ENCODE results near the gene CD302.
A peak's percentile ranks its signal among the peaks of the same experiment; 100 is the strongest.
"Not testable (repeated sequence)": the region's sequence is repeated elsewhere in the genome, so short reads cannot be mapped to it uniquely, and the experiment has no call there.

The CD302 gene, protein sequence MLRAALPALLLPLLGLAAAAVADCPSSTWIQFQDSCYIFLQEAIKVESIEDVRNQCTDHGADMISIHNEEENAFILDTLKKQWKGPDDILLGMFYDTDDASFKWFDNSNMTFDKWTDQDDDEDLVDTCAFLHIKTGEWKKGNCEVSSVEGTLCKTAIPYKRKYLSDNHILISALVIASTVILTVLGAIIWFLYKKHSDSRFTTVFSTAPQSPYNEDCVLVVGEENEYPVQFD

DNA sequence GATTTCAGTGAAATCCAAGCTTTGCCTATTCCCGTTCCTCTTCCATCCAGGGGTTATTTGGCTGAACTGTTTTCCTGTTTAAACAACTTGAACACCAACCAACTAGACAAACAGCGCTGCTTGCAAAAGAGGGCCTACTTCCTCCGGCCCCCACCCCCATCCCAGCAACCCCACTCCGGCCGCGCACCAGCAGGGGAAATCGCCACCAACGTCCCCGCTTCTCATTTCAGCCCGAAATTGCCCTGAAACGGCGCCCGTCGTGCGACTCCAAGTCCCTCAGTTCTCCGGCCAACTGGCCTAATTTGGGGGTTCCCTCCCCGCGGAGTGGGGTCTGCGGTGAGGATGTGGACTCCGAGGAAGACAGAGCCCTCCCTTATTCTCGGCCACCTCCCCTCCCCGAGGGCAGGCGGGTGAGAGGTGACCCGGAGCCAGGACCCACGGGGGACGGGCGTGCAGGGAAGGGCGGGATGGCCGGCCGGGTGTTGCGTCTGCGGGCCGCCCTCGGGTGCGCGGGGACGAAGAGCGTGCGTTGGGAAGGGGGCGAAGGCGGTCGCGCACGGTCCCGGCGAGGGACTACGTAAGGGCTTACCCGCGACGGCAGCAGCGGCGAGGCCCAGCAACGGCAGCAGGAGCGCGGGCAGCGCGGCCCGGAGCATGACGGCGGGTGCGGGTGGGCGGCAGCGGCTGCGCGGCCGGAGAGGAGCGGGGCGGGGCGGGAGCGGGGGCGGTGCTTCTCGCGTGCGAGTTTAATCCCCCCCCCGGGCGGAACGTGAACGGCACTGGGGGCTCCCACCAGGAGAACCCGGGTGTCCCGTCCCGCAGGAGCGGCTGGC lies at the start of gene CD302:
CD302 (minus strand) TSS at position 666 of the 833 bp plus-strand sequence; CDS start at position 656, 10 bp downstream.
- DNase-seq (ENCODE audit: extremely low spot score, insufficient read length, low read depth) (peak; percentile 15), FAIRE-seq (no peak)

DNA sequence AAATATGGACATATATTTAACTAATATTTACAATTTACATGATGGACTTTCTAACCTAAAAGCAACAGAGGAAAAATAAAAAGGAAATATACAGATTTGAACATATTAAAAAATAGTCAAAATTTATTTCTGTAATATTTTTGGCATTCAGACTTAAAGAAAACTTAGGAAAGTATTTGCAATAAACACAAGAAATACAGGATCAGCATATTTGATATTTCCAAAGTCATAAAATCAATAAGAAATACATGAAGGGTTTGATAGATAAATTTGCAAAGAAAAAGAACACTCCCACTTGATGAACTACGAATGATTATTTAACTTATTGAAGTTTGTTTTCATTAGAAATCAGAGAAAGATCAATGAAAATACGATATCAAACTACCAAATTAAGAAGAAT lies 48.6 kb upstream of the CD302 start:
- no peak for DNase-seq (ENCODE audit: extremely low spot score, insufficient read length, low read depth)
- FAIRE-seq = no peak

DNA sequence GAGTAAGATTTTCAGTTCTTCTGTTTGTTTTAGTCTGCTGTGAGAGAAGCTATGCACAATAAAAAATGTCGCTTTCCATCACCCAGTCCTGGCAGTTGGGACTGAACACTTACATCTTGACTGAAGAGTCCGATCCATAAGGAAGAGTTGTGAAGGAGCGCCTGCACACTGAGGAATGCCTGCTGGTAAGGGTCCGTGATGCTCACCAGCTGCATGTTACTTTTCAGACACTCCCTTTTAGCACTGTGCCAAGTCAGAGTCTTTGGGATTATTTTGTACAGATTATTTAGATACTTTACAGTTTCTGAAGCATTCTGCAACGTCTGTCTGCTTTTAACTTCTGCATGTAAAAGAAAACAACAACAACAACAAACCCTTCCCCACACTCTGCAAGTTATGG lies 42.6 kb upstream of the CD302 start:
- DNase-seq (ENCODE audit: extremely low spot score, insufficient read length, low read depth) (no peak), FAIRE-seq (no peak)

DNA sequence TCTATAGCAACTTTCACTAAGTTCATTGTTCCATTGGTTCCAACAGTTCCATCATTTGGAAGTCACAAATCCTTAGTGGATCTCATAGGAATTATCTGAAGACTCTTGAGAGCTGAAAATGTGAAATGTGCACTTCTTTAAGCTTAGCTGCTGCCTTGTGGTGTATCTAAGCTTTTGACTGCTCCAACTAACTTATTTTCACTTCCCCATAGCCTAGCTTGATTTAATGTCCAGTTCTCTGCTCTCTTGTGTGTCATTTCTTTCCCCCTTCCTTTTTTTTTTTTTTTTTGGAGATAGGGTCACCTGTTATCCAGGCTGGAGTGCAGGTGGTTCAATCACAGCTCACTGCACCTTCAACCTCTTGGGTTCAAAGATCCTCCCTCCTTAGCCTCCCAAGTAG lies 34.9 kb upstream of the CD302 start:
- FAIRE-seq (no peak), DNase-seq (ENCODE audit: extremely low spot score, insufficient read length, low read depth) (no peak)

DNA sequence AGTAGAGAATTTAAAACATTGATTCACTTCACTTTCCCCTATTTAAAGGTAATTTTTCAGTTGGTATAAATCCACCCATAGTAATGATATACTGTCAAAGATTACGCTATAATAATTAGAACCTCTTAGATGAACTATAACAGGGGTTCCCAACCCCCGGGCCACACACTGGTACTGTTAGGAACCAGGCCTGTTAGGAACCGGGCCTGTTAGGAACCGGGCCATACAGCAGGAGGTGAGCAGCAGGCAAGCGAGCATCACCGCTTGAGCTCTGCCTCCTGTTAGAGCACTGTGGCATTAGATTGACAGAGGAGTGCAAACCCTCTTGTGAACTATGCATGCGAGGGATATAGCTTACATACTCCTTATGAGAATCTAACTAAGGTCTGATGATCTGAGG lies 34.0 kb upstream of the CD302 start:
- FAIRE-seq (no peak), DNase-seq (ENCODE audit: extremely low spot score, insufficient read length, low read depth) (no peak)

DNA sequence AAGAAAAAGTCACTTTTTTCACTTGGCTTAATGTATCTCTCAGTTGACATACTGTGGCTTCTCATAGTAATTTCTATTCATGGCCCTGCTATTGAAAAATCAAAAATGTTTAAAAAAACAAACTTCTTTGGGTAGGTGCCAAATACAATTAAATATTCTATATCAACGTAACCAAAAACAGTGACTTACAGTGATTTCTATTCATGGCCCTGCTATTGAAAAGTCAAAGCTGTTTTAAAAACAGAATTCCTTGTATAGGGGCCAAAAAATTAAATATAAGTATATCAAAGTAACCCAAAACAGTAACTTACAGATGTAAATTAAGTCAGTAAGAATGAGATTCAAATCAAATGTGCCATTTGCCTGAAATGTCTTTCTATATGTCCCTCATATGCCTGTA lies 31.4 kb upstream of the CD302 start:
- FAIRE-seq (no peak), DNase-seq (ENCODE audit: extremely low spot score, insufficient read length, low read depth) (no peak)

DNA sequence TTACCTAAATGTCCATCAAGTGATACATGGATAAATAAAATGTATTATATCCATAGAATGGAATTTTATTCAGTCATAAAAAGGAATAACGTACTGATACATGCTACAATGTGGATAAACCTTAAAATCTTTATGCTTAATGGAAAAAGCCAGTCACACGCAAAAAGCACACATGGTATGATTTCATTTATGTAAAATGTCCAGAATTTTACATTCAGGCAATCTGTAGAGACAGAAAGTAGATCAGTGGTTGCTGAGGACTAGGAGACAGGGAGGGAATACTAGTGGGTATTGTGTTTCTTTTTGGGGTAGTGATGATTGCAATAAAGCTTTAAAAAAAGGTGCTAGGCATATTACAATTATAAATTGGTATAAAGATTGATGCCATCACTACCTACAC lies 30.7 kb upstream of the CD302 start:
- no peak for FAIRE-seq

DNA sequence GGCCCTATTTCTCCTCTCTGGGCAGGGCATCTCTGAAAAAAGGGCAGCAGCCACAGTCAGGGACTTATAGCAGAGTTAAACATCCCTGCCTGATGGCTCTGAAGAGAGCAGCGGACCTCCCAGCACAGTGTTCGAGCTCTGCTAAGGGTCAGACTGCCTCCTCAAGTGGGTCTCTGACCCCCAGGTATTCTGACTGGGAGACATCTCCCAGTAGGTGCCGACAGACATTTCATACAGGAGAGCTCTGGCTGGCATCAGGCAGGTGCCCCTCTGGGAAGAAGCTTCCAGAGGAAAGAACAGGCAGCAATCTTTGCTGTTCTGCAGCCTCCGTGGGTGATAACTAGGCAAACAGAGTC lies 24.4 kb upstream of the CD302 start:
- DNase-seq (ENCODE audit: extremely low spot score, insufficient read length, low read depth); FAIRE-seq: not testable (repeated sequence)

More for the DNA sequence above, 30.7 kb upstream of the CD302 start:
- no peak for DNase-seq (ENCODE audit: extremely low spot score, insufficient read length, low read depth)

DNA sequence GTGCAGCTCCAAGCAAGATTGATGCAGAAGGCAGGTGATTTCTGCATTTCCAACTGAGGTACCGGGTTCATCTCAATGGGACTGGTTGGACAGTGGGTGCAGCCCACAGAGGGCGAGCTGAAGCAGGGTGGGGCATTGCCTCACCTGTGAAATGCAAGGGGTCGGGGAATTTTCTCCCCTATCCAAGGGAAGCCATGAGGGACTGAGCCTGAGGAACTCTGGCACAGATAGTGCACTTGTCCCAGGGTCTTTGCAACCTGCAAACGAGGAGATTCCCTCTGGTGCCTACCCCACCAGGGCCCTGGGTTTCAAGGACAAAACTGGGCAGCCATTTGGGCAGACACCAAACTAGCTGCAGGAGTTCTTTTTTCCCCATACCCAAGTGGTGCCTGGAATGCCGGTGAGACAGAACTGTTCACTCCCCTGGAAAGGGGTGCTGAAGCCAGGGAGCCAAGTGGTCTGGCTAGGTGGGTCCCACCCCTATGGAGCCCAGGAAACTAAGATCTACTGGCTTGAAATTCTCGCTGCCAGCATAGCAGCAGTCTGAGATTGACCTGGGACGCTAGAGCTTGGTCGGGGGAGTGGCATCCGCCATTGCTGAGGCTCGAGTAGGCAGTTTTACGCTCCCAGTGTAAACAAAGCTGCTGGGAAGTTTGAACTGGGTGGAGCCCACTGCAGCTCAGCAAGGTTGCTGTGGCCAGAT lies 23.9 kb upstream of the CD302 start:
- DNase-seq (ENCODE audit: extremely low spot score, insufficient read length, low read depth); FAIRE-seq: not testable (repeated sequence)

DNA sequence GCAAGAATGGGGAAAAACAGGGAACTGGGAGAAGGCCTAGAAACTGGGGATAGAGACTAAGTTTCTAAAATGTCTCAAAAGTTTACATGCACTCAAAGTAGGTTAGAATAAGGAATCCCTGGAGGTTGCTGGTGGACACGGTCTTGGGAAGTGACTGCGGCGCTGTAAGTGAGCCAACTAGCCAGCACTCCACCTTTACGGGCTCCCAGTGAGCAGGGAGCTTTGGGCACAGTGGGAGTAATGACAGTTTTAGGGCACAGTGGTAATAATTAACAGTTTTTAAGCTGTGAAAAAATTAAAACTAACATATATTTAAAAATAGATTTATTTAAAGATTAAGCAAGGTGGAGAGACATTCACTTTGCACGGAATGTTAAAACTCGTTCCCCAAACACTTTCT lies 20.9 kb upstream of the CD302 start:
- no peak for DNase-seq (ENCODE audit: extremely low spot score, insufficient read length, low read depth)
- no peak for FAIRE-seq

DNA sequence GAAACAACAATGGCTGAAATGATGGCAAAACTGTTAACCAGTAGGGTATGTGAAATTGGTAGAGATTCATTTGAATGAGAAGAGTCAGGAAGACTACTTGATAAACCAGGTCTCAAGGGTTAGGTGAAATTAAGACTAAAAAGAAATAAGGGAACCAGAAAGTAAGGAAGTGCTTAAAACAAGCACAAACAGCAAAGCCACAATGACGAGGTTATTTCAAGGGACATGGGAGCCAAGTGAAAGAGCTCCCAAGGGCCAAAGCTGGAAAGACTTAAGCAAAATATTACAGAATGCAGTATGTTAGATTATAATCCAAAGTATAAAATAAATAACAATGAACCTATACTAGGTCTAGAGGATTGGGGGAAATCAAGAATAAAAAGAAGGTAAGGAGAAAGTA lies 19.3 kb upstream of the CD302 start:
- no peak for DNase-seq (ENCODE audit: extremely low spot score, insufficient read length, low read depth)
- no peak for FAIRE-seq

DNA sequence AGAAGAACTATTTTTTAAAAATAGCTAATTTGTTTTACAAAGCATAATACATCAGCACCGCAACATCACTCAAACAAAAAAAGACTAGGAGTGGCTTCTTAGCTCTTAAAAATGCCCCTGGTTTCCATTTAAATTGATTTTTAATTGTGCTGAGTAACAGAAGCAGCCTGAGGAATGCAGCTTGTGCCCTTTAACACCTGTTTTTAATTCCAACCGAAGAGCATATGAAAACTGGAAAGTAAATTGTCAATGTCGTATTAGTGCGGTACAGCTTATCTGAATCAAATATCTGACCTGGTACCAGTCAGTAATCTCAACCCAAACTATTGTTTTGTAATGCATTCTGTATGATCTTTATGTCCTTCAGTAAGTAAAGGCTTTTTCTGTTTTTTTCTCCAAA lies 13.2 kb upstream of the CD302 start:
- DNase-seq (ENCODE audit: extremely low spot score, insufficient read length, low read depth) = no peak
- no peak for FAIRE-seq

DNA sequence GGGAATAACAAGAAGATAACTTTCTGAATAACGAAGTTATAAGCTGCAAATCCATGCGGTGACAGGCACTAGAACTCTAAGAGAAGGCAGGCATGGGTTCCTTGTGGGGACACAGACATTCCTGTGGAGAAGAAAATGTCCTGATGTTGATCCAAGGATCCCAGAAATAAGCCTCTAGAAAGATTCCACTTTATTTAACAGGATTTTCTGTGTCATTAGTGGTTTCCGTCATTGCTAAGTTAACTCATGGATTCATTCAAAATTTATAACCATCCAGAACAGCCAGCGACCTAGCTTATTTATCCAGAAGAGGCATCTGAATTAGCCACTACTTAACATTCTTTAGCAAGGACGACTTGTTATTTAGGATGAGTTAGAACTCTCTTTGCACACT lies 10.0 kb upstream of the CD302 start:
- FAIRE-seq = no peak
- DNase-seq (ENCODE audit: extremely low spot score, insufficient read length, low read depth) = no peak

DNA sequence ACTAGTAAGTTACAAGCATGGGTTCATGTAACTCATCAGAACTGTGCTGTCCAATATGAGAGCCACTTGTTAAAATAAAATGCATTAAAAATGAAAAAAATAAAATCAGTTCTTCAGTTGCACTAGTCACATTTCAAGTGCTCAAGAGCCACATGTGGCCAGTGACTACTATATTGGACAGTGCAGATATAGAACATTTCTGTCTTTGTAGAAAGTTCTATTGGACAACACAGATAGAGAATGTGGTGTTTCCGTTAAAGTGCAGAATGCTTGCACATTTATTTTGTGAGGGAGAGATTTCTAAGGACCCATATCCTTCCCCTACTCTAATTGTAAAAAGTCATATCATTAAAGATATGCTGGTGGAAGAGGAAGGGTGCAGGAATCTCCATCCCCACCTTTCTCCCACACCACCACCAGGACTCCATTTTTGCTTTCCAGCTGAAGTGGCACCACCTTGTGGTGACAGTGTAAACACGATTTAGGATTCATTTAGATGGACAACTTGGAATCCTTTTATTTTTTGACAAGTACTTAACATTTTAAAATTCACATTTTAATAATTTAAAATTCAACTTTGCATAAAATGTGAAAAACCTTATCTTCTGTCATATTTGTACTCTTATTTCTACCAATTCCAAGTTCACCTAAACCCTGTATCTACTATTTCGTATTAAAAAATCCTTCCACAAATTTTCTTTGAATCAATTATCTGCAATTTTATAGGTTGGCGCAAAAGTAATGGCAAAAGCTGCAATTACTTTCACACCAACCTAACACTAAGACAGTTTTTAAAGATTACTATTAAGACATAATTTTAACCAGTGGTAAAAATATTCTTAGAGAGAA lies 9.4 kb upstream of the CD302 start:
- DNase-seq (ENCODE audit: extremely low spot score, insufficient read length, low read depth) = no peak

DNA sequence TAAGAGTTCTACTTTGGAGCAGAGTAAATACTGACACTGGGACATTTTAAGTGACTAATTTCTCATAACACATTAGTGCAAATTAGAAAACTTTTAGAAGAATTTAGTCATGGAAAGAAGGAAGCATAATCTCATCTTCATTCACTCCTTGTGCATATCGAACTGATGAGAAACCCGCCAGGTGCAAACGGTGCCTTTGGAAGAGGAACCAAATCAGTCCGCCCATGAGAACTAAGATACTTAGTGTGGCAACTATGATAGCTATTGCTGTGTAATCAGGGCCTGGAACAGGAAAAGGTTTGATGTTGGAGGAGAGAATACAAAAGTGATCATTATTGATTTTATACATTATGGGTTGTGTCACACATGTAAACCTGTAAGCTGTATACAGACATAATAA lies 6.9 kb upstream of the CD302 start:
- FAIRE-seq (no peak), DNase-seq (ENCODE audit: extremely low spot score, insufficient read length, low read depth) (no peak)

More for the DNA sequence above, 9.4 kb upstream of the CD302 start:
- peak; percentile 65 for FAIRE-seq

DNA sequence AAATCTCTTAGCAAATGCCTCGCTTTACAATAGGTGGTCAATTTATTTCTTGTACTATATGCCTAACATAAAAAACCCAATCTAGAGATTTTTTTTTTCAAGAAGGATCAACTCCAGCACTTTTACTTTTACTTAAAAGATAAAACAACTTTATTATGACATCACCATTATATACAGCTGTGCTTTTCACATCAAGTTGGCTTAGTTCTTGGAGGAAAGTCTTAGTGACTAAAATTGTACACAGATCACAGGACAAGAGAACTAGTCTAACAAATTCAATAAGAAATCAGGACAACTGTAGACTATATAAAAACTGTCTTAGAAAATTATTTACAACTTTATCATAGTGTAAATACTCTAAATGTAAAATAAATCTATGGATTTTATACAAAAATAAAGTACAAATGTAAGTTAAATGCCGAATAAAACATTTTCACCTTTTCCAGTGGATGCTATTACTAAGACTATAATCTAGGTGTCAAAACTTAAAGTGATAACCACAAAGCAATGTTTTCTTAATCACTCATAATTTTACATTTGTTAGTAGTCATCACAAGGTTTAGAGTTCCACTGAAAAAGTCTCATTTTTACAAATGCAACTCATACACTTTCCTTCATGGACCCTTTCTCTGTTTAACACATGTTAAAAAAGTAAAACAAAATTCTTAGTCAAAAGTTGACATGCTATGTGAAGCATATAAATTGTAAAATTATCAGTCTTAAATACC lies 5.4 kb upstream of the CD302 start:
- DNase-seq (ENCODE audit: extremely low spot score, insufficient read length, low read depth) = no peak
- no peak for FAIRE-seq

DNA sequence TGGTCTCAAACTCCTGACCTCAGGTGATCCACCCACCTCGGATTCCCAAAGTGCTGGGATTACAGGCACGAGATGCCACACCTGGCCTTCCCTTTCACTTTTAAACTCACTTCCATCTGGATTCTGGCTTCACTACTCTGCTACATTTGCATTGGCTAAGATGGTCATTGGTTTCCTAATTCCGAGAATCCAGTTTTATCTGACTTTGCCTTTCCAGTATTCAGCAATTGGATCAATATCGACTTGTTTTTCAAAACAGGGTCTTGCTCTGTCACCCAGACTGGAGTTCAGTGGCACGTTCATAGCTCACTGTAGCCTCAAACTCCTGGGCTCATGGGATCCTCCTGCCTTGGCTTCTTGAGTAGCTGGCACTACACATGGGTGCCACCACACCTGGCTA lies 4.7 kb upstream of the CD302 start:
- DNase-seq (ENCODE audit: extremely low spot score, insufficient read length, low read depth) (no peak), FAIRE-seq (no peak)

DNA sequence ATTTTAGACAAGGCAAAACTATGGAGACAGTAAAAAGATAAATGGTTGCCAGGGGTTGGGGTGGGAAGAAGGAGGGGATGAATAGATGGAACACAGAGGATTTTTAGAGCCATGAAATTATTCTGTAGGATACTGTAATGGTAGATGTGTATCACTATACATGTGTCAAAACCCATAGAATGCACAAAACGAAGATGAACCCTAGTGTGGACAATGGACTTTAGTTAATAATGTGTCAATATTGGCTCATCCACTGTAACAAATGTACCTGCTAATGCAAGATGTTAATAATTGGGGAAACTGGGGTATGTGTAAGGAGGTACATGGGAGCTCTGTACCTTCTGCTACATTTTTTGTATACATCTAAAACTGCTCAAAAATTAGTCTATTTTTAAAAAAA lies 1.8 kb upstream of the CD302 start:
- DNase-seq (ENCODE audit: extremely low spot score, insufficient read length, low read depth) (no peak), FAIRE-seq (no peak)

DNA sequence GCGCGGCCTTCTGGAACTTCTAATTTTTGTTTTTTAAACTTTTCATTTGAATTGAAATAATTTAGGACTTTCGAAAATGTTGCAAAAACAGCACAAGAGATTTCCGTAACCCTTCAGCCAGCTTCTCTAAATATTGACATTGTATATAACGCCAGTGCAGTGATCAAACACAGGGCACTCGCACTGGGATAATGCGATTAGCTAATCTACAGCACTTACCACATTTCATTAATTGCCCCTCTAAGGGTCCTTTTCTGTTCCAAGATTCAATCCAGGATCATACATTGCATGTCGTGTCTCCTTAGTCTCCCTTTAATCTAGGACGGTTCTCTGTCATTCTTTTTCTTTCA lies 343 bp upstream of the CD302 start:
- no peak for FAIRE-seq
- no peak for DNase-seq (ENCODE audit: extremely low spot score, insufficient read length, low read depth)

DNA sequence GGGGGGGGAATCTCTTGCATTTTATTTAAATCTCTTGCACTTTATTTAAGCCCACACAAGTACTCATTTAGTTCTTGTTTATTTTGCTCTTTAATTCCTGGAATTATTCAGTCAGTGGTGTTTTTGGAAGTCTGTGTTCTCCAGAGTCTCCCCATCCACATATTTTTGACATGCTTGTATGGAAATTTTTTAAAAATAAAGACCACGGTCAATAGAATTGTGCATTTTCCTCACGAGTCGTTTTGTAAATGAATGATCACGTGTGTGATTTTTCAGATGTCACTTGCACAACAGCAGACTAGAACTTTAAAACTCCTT lies 824 bp downstream of the CD302 start:
- no peak for DNase-seq (ENCODE audit: extremely low spot score, insufficient read length, low read depth)
- no peak for FAIRE-seq

Measured in GM18507 (cell line).